Loucy (cell line): ENCODE measurements around the gene FOXG1.

Source experiments
- EZH2phosphoT487 ChIP-seq: fragments of 200-600 bp; IDR thresholded peaks from 2 replicates; pipeline ENCODE4 v1.6.1; 2018; ENCODE audit warnings: antibody characterized with exemption, mild to moderate bottlenecking, moderate library complexity, borderline replicate concordance
- TF ChIP-seq, protein P1 (sequence below): fragments of 200-600 bp; sonication (generic); conservative IDR thresholded peaks from 2 replicates; pipeline ENCODE4 v1.5.1; 2014; ENCODE audit warnings: mild to moderate bottlenecking, antibody characterized with exemption, low read length

DNA sequence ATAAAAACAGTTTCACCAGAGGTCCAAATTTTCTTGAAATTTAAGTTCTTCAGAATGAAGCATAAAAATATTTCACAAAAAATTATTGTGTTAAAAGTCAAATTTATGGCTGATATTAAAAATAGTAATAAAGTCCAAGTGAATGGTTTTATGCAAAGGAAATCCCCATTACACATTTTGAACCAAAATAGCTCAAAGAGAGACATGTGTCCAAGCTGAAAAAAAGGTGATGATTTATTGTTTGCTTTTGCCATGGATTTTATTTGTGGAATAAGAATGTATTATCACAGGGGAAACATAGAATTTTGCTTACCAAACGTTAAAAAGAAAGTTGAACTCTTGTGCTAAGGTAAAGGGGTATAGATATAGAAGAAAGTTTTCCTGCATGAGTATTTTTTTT lies 4.6 kb downstream of the FOXG1 start:
- TF ChIP-seq, protein P1, sequence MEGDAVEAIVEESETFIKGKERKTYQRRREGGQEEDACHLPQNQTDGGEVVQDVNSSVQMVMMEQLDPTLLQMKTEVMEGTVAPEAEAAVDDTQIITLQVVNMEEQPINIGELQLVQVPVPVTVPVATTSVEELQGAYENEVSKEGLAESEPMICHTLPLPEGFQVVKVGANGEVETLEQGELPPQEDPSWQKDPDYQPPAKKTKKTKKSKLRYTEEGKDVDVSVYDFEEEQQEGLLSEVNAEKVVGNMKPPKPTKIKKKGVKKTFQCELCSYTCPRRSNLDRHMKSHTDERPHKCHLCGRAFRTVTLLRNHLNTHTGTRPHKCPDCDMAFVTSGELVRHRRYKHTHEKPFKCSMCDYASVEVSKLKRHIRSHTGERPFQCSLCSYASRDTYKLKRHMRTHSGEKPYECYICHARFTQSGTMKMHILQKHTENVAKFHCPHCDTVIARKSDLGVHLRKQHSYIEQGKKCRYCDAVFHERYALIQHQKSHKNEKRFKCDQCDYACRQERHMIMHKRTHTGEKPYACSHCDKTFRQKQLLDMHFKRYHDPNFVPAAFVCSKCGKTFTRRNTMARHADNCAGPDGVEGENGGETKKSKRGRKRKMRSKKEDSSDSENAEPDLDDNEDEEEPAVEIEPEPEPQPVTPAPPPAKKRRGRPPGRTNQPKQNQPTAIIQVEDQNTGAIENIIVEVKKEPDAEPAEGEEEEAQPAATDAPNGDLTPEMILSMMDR = no peak
- TF ChIP-seq EZH2phosphoT487 = no peak
